TTC549 (cell line): Measurements from ENCODE around the gene MED15.
"Not testable (repeated sequence)": the region's sequence is repeated elsewhere in the genome, so short reads cannot be mapped to it uniquely, and the experiment has no call there.

ENCODE experiments used
- FAIRE-seq: peaks from 2 replicates; lab custom pipeline; 2012; peaks lifted over from hg19 to GRCh38; lab: Jason Lieb, UNC

The MED15 gene

GRCh38 chr22:20484948-20485683 is 22.3 kb upstream of the MED15 start:
- FAIRE-seq, result no peak

GRCh38 chr22:20486229-20486628 is 21.2 kb upstream of the MED15 start:
- no peak for FAIRE-seq

- no peak for FAIRE-seq
Measured at GRCh38 chr22:20487715-20488114, 19.7 kb upstream of the MED15 start.

- no peak for FAIRE-seq
Measured at GRCh38 chr22:20488946-20489345, 18.5 kb upstream of the MED15 start.

GRCh38 chr22:20490183-20490940 is 17.0 kb upstream of the MED15 start:
- no peak for FAIRE-seq

- no peak for FAIRE-seq
Measured at GRCh38 chr22:20490941-20491307, 16.5 kb upstream of the MED15 start.

- FAIRE-seq, result no peak
Measured at GRCh38 chr22:20491346-20491745, 16.1 kb upstream of the MED15 start.

- no peak for FAIRE-seq
Measured at GRCh38 chr22:20494978-20495860, 12.2 kb upstream of the MED15 start, which contains the start of gene KLHL22. Gene KLHL22 (minus strand): TSS chr22:20495795. CDS start chr22:20489211, 6,584 bp downstream.

- no peak for FAIRE-seq
Measured at GRCh38 chr22:20495861-20496681, 11.3 kb upstream of the MED15 start.

- FAIRE-seq, result no peak
Measured at GRCh38 chr22:20497426-20497825, 10.0 kb upstream of the MED15 start.

- FAIRE-seq, result no peak
Measured at GRCh38 chr22:20498913-20499312, 8.5 kb upstream of the MED15 start.

- FAIRE-seq, result no peak
Measured at GRCh38 chr22:20499769-20500168, 7.6 kb upstream of the MED15 start.

GRCh38 chr22:20503816-20504215 is 3.6 kb upstream of the MED15 start:
- FAIRE-seq, result no peak

- FAIRE-seq, result not testable (repeated sequence)
Measured at GRCh38 chr22:20504293-20504922, 3.0 kb upstream of the MED15 start.

- FAIRE-seq, result no peak
Measured at GRCh38 chr22:20506543-20507252, 712 bp upstream of the MED15 start.

GRCh38 chr22:20508067-20508755 is 801 bp downstream of the MED15 start:
- FAIRE-seq, result not testable (repeated sequence)

GRCh38 chr22:20508815-20509271 is 1.4 kb downstream of the MED15 start:
- FAIRE-seq, result no peak

GRCh38 chr22:20509344-20510047 is 2.1 kb downstream of the MED15 start:
- no peak for FAIRE-seq
